Activated CD4-positive, alpha-beta T cell treated with anti-CD3 and anti-CD28 coated beads for 1 hour (primary cell): ENCODE measurements around the gene SCN3A.

ENCODE experiments used
- DNase-seq: peaks from one replicate; pipeline ENCODE4 v3.0.0-alpha.2; 2020

Gene SCN3A

DNA sequence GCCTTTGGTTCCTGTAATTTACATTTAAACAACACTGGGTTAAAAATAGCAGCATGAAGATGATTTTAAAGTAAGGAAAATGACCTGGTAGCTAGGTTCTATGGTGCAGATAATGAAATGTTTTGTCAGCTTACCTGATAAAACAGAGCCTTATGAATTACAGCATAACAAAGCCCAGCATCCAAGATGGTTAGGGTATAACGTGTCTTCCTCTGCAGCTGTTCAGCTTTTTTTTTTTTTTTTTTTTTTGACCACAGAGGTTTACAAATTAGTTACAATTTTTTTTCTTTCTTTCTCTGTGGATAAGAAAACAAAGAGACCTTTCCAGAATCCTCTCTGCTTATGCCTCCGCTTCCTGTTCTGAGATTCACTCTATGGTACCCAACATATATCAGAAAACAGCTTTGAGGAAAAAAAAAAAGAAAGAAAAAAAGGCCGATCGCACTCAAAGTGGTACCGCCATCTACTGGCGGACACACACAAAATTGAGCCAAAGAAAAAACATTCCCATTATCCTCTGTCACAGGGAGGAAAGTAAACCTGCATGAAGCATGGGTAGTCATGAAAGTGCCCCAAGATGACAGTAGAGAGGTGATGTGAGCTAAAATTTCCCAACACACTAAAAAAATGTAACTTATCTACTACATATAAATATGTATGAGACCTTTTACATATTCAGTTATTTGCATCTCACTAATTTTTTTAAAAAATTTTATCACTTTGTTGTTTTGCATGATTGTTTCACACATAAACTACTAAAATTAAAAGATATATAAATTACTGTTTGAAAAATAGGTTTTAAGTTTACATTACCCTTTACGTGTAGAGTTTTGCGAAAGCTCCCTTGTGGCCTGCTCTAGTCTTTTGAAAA lies at the start of gene SCN3A:
SCN3A (minus strand) TSS at position 362 of the 871 bp plus-strand sequence. CDS start 27,656 bp downstream, outside the sequence.
- no peak for DNase-seq

- no peak for DNase-seq
Measured at GRCh38 chr2:165253178-165253577, 49.3 kb upstream of the SCN3A start.

DNA sequence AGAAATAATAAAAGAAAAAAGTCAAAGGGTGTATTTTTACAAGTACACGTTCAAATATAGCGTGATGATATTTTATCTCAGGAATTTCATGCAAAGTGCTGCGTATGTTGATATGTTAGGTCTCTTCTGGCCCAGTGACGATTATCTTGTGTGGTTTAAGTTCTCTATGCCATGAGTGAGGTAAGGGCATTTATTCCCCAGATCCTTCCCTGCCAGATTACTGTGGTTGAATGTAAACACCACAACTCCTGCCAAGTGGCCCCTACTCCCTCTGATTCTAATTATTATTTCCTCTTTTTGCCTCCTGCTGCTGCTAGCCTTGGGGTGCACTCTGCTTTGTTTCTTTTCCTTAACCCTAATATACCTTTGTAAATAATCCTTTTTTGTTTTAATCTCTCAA lies 47.5 kb upstream of the SCN3A start:
- no peak for DNase-seq

DNA sequence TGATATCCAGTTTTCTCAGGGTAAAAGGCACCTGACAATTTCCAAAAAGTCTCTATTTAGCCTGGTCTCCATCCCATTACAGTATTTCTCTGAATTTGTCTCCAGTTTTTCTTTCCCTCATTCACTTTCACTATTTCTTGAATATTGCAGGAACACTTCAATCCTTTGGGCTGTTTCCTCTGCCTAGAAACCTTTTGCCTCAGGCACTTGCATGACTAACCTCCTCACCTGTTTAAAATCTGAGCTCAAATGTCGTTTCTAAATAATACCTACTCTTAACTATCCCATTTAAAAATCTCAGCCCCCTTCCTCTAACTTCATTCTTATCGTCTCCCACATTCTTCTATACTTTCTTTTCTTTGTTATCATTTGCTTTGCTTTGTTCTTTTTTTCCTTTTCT lies 44.4 kb upstream of the SCN3A start:
- no peak for DNase-seq

DNA sequence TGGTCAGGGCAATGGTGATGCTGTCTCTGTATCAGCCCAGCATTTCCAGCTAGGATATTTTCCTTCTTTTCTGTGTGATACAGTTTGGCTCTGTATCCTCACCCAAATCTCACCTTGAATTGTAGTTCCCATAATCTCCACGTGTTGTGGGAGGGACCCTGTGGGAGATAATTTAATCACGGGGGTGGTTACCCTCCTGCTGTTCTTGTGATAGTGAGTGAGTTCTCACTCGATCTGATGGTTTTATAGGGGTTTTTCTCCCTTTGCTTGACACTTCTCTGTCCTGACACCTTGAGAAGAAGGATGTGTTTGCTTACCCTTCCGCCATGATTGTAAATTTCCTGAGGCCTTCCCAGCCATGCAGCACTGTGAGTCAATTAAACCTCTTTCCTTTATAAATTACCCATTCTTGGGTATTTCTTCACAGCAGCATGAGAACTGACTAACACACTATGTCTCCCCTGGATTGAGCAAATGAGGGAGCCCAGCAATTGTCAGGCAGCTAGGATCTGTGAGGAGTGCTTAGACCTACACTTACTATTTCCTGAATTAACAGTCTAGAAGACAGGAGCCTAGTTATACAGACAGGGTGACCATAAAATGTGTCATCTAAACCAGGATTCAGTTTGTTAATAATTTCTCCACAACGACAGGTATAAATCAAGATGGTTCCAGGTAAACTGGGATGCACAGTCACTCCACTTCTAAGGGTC lies 41.4 kb upstream of the SCN3A start:
- DNase-seq = no peak

GRCh38 chr2:165240916-165241315 lies 37.1 kb upstream of the SCN3A start:
- no peak for DNase-seq

- DNase-seq = no peak
Measured at GRCh38 chr2:165239856-165240515, 36.1 kb upstream of the SCN3A start.

DNA sequence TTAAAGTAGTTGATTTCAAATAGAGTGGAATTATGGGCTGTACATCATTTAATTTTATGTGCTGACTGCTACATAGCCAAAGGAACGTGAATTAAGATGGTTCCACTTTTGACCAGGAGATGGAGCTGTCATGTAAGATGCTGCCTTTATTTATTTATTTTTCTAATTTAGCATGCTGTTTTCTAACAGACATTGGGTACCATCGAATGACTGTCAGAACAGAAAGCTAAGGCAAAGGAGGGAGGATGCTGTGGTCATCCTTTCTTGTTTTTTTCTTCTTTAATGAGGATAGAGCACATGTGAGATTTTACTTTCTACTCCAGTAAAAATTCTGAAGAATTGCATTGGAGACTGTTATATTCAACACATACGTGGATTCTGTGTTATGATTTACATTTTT lies 35.4 kb upstream of the SCN3A start, which contains the start of gene SCN2A:
SCN2A (plus strand) TSS at position 185 of the 400 bp plus-strand sequence. CDS start 56,410 bp downstream, outside the sequence.
- DNase-seq = no peak

GRCh38 chr2:165238295-165238694 lies 34.4 kb upstream of the SCN3A start:
- DNase-seq = no peak

DNA sequence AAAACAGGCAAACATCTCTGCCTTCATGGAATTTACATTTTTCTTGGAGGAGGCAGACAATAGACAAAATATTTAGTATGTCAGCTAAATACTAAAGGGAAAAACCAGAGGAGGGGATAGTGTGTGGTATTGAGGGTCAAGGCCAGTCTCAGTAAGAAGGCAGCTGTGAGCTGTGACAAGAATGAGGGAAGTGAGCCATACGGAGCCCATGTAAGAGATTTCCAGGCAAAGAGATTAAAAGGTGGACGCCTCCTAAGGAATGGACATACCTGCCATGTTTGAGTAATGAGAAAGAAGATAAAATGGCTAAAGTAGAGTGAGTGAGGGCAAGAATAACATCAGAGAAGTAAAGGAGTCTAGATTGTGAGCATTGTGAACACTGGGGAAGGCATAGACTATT lies 33.2 kb upstream of the SCN3A start:
- DNase-seq = no peak

DNA sequence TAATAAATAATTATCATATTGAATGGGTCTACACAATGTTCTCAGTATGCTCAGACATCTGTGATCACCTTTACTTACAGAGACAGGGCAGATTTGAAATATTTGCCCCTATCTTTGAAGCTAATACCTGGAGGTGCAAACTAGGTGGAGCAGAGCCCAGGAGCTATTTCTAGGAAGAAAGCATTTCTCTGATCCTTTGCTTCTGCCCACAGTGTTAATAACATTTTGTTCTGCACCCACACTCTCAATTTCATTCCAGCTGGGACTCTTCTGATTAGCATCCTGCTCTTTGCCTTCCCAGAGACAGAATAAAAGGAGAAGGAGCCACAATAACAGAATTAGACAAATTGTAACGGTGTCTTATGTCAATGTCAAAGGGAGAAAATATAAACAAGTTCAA lies 23.7 kb upstream of the SCN3A start:
- DNase-seq = no peak

DNA sequence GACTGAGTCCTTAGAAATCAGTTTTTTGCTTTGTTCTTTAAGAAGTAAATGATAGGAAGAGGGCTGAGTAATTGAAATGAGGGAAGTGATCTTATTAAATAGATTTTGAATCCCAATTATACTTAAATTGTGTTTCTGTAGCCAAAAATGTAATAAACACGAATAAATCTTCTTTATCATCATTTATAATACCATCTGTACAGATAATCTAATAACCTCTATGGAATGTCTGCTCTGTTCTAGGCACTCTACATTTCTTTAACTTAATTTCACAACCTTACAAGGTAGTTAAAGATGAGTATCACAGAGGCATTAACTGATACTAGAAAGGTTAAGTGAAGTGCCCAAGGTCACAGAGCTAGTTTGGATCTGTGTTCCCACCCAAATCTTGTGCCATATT lies 21.1 kb upstream of the SCN3A start:
- no peak for DNase-seq

DNA sequence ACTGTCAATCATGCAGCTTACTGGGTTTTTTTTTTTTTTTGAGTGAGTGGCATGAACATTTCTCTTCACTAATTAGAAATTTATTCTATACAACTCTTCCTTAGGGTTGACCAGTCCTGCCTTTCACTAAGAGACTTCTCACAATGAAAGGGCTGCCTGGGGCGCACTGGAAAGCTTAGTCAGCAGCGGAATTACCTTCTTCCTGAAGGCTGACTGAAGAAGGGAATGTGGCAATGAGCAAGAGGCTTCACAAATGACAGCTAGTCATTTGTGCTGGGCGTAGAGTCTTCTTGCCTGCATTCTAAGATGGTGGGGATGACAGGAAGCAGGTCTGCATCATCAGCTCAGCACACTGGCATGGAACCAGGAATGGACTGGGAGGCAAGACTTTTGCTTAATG lies 15.6 kb upstream of the SCN3A start:
- DNase-seq = no peak

DNA sequence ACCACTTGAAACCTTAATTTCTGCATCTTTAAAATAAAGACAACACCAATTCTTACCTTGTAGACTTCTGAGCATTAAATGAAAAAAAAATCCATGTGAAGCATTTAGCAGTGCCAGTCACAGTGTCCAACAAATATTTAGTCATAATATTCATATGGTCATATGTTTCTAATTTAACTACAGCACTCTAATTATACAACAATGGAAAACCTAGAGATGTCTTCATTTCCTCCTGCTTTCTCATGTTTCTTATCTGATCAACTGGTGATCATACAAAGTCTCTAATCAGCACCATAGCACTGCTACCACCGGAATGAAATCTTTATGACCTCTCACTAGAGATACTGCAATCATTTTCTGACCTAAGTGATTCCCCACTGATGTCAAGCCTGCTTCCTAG lies 10.2 kb upstream of the SCN3A start:
- DNase-seq = no peak

- no peak for DNase-seq
Measured at GRCh38 chr2:165208094-165208493, 4.2 kb upstream of the SCN3A start.

DNA sequence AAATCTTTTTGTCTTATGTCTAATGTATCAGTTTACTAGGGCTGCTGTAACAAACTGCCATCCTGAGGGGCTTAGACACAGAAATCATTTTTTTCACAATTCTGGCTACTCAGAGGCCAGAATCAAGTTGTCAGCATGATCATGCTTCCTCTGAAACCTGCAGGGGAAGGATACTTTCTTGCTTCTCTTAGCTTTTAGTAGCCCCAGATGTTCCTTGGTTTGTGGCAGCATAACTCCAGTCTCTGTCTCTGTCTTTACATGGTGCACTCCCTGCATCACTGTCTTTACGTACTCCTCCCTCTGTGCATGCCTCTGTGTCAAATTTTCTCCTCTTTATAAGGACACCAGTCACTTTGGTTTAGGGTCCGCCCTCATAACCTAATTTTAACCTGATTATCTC lies 2.0 kb upstream of the SCN3A start:
- DNase-seq = no peak

DNA sequence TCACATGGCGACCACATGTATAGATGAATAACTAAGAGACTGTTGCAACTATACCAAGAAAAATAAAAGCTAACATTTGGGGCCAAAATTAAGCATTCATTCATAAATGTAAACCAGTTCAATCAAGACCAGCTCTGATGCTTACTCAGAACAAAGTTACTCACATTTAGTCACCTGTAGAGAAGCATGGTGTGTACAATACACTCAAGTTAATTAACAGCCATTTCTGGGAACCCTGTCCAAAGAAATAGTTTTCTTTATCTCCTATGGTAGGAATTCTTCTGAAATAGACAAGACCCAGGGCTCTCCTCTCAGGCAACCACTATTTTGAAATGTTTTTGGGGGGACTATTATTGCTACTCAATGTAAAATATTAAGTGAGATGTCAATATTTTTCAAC lies 1.6 kb downstream of the SCN3A start:
- no peak for DNase-seq

DNA sequence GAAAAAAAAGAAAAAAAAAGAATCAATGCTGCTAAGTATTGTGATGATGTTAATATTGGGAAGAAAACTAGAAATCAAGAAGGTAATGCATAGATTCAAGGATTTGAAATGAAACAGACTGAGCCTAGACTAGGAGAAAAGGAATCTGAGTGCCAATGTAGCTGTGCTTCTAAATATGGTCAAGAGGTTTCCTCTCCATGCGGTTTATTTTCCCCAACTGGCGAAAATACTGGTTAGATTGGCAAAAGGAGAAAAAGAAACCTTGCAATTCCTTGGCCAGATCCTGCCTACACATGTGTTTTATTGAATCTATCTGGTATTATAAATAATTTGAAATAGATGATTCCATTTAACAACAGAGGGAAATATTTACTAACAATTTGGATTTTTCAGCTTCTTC lies 5.7 kb downstream of the SCN3A start:
- no peak for DNase-seq

DNA sequence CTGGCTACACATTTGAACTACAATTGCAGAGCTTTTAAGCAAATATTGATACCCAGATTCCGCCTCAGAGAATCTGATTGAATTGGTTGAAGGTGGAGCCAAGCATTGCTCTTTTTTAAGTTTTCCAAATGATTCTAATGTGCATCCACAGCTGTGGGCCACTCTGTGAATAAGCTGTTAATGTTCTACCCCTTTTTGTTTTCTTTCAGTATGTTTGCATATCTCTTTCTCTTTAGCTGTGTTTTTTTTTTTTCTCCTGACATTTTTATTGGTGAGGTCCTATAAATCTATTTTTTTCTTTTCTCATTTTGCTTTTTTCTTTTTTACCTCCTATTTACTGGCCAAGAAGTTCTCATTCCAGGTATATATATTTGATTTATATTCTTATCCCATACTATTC lies 6.5 kb downstream of the SCN3A start:
- no peak for DNase-seq

DNA sequence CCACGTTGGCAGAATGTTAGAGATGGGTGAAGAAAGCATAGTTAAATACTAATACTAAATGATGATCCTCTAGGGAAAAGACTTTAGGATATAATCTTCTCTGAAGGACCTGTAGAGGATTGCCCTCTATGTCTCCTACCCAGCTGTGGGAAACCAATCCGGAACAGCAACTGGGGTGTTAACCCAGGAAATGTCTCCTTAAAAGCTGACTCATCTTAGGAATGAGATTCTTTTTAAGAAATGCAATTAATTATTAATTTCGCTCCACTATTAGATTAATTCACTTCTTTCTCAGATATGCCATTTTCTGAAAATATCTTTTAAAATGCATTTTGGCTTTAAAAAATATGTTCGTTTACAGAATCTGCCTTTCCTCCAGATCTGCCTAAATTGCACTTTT lies 7.4 kb downstream of the SCN3A start:
- no peak for DNase-seq

GRCh38 chr2:165193178-165193777 lies 10.6 kb downstream of the SCN3A start:
- no peak for DNase-seq

DNA sequence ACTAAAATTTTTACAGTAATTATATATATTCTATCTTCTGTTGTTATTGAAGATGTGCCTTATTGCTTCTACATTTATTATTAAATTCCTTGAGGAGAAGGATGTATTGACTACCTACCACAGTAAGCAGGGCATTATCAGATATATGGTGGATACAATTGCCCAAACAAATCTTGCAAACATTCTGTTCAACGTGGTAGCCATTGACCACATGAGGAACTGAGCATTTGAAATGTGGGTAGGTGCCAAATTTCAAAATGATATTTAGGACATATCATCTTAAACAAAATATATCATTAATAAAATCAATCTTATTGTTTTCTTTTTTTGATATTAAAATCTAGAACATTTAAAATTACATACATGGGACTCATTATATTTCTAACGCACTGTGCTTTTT lies 11.1 kb downstream of the SCN3A start:
- DNase-seq = no peak

GRCh38 chr2:165191096-165191728 lies 12.6 kb downstream of the SCN3A start:
- DNase-seq = no peak
